Prostate gland (tissue), 2 donors: Measurements from ENCODE around the gene TNFRSF11A. TPM values are rescaled to one million over a fixed set of nuclear protein-coding genes. Genes with fewer than 3 reads are reported as not detected.

Source experiments
- DNase-seq: peaks from one replicate; pipeline ENCODE4 v3.0.0-alpha.2; 2019; ENCODE audit warnings: low spot score
- H3K27ac ChIP-seq, 2 donors: fragments of 200-600 bp; sonication (generic); 2 replicates each; pipeline ENCODE4 v1.5.1; 2017 to 2019
- H3K27me3 ChIP-seq: fragments of 200-600 bp; sonication (generic); replicated peaks from 2 replicates; pipeline ENCODE4 v1.5.1; 2019; ENCODE audit not compliant: insufficient read depth
- H3K36me3 ChIP-seq, 2 donors: fragments of 200-600 bp; sonication (generic); 1 replicate in 1 of 2; 2 replicates in 1 of 2; pipeline versions ENCODE4 v1.5.1 to v1.8.1; 2017 to 2019
- H3K4me1 ChIP-seq: fragments of 200-600 bp; sonication (generic); replicated peaks from 2 replicates; pipeline ENCODE4 v1.5.1; 2019
- H3K4me3 ChIP-seq, 2 donors: fragments of 200-600 bp; sonication (generic); 2 replicates each; pipeline ENCODE4 v1.5.1; 2017 to 2019
- H3K9me3 ChIP-seq: fragments of 200-600 bp; sonication (generic); 2 replicates; pipeline ENCODE4 v1.5.1; 2017
- POLR2A ChIP-seq: fragments of 450-650 bp; IDR thresholded peaks from one replicate; pipeline ENCODE4 v1.6.1; 2016; ENCODE audit warnings: antibody characterized with exemption, mild to moderate bottlenecking
- POLR2AphosphoS5 ChIP-seq: sonication (generic); formaldehyde crosslinking; IDR thresholded peaks from one replicate; pipeline ENCODE4 v1.6.1; 2017; ENCODE audit warnings: antibody characterized with exemption
- WGBS: methylation state at CpG from one replicate; pipeline ENCODE4 v1.1.5; 2018; 5-methylcytosine and 5-hydroxymethylcytosine counted together
- intact Hi-C: fragments of 100-400 bp; cut with DNase I; formaldehyde crosslinking; loops from one replicate; pipeline ENCODE4 v1.14.2; 2022
- total RNA-seq, 2 donors: library from RNA; depleted of rRNA; stranded (reverse); fragments of >200 nt; gene quantifications; one replicate each; pipeline ENCODE4 v1.1.0, GENCODE V29; 2016
- TF ChIP-seq, protein P1 (sequence below), 4 experiments: fragments of 200-600 bp in 2 of 4; fragments of 450-650 bp in 2 of 4; sonication (generic) in 2 of 4; IDR thresholded peaks; 1 replicate in 3 of 4; 2 replicates in 1 of 4; pipeline ENCODE4 v1.5.1; 2016 to 2019; ENCODE audit warnings: antibody characterized with exemption in 4 of 4, mild to moderate bottlenecking in 2 of 4, moderate library complexity in 2 of 4

TNFRSF11A gene
- total RNA-seq, 2 donors from 2014 or later: 6.1 to 10.2 TPM

DNA sequence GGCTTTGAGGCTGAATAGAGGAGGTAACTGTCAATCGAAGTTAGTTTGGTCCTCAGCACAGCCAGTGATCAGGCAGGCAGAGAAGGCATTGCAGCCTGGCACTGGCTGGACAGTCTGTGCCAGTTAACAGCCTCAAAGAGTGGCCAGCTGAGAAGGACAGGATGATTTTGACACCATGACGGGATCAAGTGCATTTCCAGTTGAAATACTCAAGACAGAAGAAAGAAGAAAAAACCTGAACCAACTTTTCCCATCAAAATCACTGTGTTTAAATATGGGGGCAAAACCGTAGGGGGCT lies 101.0 kb downstream of the TNFRSF11A start:
- Histone ChIP-seq H3K27me3 (no peaks in the 10 kb centered on the region), H3K27ac (peak overlapping the region in 1 of 2 donors; percentile 73), H3K9me3 (no peaks in the 10 kb centered on the region), H3K4me1 (no peaks in the 10 kb centered on the region), H3K4me3 (no peak overlapping the region), H3K36me3 (no peaks in the 10 kb centered on the region)
- intact Hi-C loops: loop anchor here (5.0 kb wide), 2 partner anchors 96 to 291 kb away; partner anchors contain the start of genes PHLPP1 and ZCCHC2
- WGBS: 47% methylated on average over 3 of the region's 3 CpGs
- TF ChIP-seq POLR2AphosphoS5 (no peak), POLR2A (no peak)
- TF ChIP-seq, protein P1, sequence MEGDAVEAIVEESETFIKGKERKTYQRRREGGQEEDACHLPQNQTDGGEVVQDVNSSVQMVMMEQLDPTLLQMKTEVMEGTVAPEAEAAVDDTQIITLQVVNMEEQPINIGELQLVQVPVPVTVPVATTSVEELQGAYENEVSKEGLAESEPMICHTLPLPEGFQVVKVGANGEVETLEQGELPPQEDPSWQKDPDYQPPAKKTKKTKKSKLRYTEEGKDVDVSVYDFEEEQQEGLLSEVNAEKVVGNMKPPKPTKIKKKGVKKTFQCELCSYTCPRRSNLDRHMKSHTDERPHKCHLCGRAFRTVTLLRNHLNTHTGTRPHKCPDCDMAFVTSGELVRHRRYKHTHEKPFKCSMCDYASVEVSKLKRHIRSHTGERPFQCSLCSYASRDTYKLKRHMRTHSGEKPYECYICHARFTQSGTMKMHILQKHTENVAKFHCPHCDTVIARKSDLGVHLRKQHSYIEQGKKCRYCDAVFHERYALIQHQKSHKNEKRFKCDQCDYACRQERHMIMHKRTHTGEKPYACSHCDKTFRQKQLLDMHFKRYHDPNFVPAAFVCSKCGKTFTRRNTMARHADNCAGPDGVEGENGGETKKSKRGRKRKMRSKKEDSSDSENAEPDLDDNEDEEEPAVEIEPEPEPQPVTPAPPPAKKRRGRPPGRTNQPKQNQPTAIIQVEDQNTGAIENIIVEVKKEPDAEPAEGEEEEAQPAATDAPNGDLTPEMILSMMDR (IDR thresholded peaks at IDR 0.05): no peak
- DNase-seq: no peak

DNA sequence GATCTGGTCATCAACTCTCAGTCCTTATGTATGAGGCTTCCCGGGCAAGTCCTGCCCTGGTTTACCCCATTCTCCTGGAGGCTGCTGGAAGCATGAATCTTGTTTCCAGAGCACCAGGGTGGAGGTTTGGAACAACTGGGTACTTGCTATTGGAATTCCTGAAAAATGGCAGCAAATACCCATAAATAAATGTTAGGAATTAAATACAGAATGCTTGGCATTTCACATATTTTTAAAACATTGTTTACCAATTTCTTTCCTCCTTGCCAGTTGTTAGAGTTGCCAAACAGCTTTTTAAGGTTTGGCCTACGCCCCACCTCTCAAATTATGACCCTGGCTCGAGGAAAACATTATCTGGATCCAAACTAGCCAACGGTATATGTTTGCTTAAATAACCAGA lies 107.1 kb downstream of the TNFRSF11A start:
- Histone ChIP-seq H3K36me3 (no peaks in the 10 kb centered on the region), H3K4me3 (no peak overlapping the region), H3K27ac (no peak overlapping the region), H3K4me1 (no peaks in the 10 kb centered on the region), H3K27me3 (no peaks in the 10 kb centered on the region), H3K9me3 (no peaks in the 10 kb centered on the region)
- intact Hi-C loops: no loop called here
- no peak for DNase-seq
- TF ChIP-seq POLR2AphosphoS5: no peak
- TF ChIP-seq, protein P1 (IDR thresholded peaks at IDR 0.05): no peak
- no peak for TF ChIP-seq POLR2A
- 76% methylated on average over 4 of the region's 4 CpGs for WGBS

DNA sequence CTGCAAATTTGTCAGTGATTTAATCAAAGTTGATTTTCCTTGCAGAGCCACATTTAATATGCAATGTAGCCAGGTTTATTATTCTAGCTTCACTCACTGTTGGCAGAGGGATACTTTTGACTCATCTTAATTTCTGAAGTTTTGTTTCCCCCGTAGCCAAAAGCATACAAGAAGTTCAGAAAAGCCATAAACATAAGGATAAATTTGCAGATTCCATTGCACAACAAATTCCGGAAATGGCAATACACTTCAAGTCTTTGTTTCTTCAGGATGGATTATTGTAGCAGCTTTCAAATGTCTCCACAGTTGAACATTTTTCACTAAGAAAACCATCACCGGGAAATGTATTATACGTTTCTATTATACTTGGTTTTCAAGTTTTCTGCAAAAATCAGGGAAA lies 109.7 kb downstream of the TNFRSF11A start:
- no peak for DNase-seq
- 64% methylated on average over 4 of the region's 4 CpGs for WGBS
- no peak for TF ChIP-seq POLR2AphosphoS5
- TF ChIP-seq POLR2A: no peak
- TF ChIP-seq, protein P1 (IDR thresholded peaks at IDR 0.05): no peak
- Histone ChIP-seq H3K4me1 (no peaks in the 10 kb centered on the region), H3K36me3 (no peaks in the 10 kb centered on the region), H3K9me3 (no peaks in the 10 kb centered on the region), H3K4me3 (no peak overlapping the region), H3K27me3 (no peaks in the 10 kb centered on the region), H3K27ac (no peak overlapping the region)
- intact Hi-C loops: no loop called here

DNA sequence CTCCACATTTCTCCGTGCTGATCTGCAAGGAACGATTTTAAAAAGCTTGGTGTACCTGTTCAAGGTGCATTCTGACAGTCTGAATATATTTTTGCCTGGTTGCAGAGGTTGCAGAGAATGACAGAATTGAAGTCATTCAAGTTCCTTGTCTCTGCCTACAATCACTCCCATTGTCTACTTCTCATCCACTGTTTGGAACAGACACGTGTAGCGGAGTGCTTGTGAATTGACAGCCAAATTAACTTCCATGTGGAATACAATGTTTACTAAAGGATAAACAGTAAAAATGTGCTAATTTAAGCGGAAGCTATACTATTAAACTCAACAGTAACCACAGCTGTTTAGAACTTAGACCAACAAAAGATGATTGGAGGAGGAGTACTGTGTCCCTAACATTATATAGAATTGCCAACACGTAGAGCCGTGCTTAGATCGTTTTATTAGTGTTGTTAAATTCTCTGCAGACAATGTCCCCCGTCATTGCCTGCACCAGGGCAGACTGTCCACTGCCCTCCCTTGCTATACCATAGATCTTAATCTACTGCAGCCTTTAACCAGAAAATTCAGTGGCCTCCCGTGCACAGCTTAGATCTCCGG lies 110.4 kb downstream of the TNFRSF11A start:
- H3K27ac ChIP-seq: no peak overlapping the region
- H3K36me3 ChIP-seq: no peaks in the 10 kb centered on the region
- TF ChIP-seq POLR2A (no peak), POLR2AphosphoS5 (peak; percentile 10)
- no peak overlapping the region for H3K4me3 ChIP-seq
- intact Hi-C loops: no loop called here
- H3K4me1 ChIP-seq: no peaks in the 10 kb centered on the region
- H3K27me3 ChIP-seq: no peaks in the 10 kb centered on the region
- no peak for DNase-seq
- no peaks in the 10 kb centered on the region for H3K9me3 ChIP-seq
- 27% methylated on average over 11 of the region's 11 CpGs for WGBS

DNA sequence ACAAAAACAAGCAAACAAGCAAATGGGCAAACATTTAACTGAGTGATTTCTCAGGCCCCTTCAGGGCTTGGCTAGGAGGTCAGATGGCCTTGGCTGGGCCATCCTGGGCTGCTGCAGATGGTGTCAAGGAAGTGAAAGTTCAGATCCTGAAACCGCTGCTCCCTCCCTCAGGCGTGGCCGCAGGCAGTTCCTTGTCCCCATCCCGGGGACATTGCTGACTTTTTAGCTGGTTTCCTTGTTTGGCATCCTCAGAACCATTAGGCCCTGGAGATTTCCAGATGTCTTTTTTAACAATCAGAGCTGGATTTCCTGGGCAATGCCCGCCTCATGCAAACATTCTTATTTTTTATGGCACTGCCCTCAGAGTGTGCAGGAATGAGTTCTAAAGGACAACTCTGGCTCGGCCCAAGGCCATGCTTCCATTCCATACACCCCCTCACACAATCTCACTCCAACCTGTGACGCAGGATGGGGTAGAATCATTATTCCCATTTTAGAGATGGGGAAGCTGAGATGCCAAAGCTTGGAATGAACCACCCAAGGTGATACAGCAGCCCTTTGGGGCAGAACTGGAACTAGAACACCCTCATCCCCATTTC lies 111.6 kb downstream of the TNFRSF11A start:
- intact Hi-C loops: no loop called here
- H3K27ac ChIP-seq: peak overlapping the region; percentile 12 to 23
- no peak for DNase-seq
- H3K36me3 ChIP-seq: no peaks in the 10 kb centered on the region
- TF ChIP-seq, protein P1 (IDR thresholded peaks at IDR 0.05): no peak
- TF ChIP-seq POLR2AphosphoS5 (no peak), POLR2A (no peak)
- H3K4me3 ChIP-seq: no peak overlapping the region
- no peaks in the 10 kb centered on the region for H3K4me1 ChIP-seq
- WGBS: 65% methylated on average over 7 of the region's 7 CpGs
- no peaks in the 10 kb centered on the region for H3K27me3 ChIP-seq
- no peaks in the 10 kb centered on the region for H3K9me3 ChIP-seq
